ENCODE measurements around the gene SASH1.

SASH1 gene

DNA sequence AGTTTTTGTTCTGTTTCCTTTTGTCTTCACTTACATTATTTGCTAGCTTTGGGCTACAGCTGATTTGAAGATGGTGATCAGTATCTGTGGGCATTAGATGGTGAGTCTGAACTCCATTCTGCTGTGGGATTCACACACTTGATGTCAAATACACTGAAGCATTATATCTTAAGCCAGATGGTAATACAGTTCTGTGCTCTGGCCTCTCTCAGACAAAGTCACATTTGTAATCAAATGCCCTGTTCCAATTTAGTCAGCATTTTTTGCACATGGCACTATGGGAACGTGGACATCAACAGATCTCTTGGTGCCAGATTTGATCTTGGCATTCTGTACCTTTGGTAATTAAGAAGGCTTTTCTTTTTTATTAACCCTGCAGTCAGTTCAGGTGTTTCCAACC, 56.0 kb downstream of the SASH1 start:
- peak in 5 of 56 donors; percentile 10 to 56 (median 27) for DNase-seq

DNA sequence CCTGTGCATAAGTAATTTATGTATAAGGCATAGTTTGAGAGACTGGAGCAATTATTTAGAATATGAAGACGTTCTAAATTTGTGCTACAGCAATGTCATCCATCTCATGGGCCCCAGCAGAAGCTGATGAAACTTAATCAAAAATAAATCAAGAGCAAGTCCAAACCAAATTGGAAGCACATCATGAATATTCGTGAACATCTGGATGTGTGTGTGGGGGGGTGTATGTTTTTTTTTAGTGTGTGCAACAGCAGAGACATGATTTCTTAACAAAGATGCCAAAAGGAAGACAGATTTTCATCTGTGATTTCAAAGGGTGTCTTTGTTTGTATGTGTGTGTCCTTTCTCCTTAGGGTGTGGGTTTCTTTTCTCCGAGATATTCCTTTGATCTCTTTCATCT, 58.9 kb downstream of the SASH1 start:
- DNase-seq, result no peak

DNA sequence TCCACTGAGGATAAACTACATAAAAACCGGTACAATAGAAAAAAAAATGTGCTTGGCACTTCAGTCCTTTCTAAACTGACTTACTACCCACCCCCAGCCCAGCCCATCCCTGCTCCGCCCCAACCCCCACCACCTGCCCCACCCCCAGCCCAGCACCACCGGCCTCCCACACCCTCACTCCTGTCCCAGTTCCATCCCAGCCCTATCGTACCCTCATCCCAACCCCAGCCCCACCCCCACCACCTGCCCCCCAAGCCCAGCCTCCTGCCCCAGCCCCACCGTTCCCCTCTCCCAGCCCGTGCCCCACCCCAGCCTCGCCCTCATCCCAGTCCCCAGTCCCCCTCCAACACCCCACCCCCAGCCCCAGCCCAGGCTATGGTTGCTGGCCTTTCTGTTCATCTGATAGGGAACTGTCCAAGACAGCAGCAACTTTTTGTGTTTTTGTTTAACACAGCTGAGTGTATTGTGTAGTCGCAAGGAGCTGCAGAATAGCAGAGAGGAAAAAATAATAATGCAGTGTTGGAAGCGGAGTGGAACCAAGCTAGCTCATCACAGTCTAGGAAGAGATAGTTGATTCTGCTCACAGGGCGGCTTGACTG, 61.9 kb downstream of the SASH1 start:
- DNase-seq, result no peak

DNA sequence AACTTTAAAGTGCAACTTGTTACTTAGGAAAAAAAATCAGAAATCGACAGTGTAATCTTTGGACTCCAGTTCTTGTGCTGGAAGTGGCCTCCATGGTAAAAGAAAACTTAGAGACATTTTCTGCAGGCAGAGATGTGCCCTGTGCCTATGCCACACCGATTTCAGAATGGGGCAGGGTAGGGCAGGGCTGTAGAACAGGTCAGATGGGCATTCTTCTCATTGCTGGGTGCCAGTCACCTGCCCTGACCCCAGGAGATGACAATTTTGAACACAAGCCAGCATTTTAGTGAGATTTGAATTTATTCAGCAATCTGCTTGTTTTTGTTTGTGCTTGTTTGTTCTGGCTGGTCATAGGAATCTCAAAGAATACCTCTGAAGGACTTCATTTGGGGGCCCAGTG, 63.3 kb downstream of the SASH1 start:
- no peak for DNase-seq

DNA sequence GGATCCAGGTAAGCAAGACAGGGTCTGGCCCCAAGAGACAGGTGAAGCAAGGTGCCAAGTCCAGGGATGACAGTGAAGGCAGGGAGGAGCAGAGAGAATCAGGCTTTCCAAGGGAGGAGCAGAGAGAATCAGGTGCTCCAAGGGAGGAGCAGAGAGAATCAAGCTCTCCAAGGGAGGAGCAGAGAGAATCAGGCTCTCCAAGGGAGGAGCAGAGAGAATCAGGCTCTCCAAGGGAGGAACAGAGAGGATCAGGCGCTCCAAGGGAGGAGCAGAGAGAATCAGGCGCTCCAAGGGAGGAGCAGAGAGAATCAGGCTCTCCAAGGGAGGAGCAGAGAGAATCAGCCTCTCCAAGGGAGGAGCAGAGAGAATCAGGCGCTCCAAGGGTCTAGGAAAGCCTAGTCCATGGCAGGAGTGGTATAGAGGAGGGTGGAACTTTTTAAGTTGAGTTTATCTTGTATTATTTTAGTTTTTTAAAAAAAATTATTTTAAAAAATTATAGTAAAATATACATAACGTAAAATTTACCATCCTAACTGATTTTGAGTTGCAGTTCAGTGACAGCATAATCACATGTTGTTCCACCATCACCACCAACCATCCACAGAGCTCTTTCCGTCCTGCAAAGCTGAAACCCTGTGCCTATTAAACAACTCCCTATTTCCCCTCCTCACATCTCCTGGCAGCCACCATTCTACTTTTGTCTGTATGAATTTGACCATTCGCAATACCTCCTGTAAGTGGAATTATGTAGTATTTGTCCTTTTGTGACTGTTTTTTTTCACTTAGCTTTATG, 64.1 kb downstream of the SASH1 start:
- DNase-seq, result no peak

DNA sequence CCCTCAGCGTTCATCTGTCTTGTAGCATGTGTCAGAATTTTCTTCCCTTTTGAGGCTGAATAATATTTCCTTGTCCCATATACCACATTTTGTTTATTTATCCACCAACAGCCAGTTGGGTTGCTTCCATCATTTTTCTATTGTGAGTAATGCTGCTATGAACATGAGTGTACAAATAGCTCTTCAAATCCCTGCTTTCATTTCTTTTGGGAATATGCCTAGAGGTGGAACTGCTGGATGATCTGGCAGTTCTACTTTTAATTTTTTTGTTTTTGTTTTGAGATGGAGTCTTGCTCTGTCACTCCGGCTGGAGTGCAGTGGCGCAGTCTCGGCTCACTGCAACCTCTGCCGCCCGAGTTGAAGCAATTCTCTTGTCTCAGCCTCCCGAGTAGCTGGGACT, 64.7 kb downstream of the SASH1 start:
- no peak for DNase-seq

DNA sequence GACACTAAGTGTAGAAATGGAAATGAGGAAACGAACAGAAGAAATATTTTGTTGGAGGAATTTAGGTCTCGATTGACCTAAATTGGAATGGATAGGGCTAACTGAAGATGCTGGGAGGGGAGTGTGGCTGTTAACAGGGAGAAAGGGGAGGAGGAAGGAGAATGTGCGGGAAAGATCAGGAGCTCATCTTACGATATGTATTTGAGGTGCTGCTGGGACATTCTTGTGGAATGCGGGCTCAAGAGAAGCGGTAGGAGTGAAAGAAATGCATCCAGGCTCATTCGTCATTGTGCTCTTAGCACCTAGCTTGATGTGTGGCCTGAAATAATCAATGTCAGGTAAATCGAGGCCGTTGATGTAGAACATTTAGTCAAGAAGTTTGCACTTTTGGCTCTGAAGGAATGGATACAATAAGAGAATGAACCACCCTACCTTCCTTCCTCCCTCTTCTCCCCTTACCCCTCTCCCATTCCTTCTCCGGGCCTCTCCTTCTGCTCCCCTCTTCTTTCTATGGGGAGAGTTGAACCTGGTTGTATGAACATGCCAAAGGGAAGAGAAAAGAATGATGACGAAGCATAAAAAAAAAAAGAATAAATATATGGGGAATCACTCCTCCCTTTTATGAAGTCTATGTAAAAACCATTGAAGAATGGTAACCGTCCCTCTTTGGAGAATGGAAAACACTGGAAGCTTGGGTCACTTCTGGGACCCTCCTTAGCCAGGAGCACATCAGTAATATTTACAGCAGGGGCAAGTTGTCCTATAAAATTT, 70.9 kb downstream of the SASH1 start:
- DNase-seq, result no peak

DNA sequence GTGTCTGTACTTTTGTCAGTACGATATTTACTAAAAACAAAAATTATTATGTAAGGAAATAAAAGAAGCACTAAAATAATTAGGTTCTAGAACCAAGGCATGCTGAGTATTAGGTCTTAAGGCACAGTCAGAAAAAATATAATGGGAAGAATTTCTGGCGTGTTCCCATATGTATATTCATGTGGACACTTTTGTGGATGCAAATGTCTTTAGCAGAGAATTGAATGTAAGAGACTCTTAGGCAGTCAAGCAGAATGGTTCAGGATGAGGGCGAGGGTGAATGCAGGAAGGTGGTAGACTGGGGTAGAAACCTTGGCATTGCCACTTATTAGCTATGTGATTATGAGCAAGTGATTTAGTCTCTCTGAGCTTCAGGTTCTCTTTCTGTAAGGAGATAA, 71.5 kb downstream of the SASH1 start:
- no peak for DNase-seq

DNA sequence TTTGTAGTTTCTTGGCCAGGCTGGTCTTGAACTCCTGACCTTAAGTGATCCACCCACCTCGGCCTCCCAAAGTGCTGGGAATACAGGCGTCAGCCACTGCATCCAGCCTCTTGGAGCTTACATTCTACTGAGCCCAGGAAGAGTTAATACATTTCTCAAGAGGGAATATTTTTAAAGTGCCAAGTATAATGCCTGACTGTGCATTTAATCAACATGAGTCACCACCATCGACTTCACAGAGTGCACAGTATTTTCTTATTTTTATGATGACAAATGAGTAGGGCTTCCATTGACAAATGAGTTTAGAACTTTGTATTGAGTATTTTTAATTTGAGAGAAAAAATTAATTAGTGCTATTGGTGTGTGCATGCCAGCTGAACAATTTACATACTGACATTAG, 72.2 kb downstream of the SASH1 start:
- DNase-seq, result no peak

DNA sequence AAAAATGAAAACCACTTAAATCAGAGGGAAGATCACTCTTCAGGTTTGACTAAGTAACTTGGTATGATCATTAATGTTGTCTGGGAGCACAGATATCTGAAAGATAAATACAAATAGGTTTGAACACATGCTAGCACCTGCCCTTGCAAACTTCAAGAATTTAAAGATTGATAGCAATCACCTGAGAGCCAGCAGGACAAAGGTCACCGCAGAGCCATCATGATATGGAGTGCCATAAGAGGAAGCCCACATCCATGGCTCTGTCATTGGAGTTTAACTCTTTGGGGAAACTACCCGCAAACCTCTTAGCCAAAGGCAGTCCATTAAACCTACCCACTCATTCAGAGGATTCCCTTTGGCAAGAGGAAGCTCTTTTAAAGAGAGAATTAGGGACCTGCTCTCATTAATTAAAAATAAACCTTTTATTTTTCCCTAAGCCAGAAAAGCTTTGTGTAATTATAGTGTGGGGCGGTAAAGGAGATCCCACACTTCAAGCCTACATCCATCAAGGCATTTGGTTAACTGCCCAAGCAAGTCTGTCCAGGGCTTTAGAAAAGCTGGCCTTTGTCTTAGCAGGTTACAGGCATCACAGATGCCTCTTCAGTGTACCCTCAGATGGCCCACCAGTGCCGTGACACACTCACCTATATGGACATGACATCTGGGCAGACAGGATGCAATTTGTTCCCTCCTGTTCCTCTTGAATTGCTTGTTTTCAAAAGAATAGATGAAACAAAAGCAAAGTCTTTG, 73.0 kb downstream of the SASH1 start:
- DNase-seq, result no peak

DNA sequence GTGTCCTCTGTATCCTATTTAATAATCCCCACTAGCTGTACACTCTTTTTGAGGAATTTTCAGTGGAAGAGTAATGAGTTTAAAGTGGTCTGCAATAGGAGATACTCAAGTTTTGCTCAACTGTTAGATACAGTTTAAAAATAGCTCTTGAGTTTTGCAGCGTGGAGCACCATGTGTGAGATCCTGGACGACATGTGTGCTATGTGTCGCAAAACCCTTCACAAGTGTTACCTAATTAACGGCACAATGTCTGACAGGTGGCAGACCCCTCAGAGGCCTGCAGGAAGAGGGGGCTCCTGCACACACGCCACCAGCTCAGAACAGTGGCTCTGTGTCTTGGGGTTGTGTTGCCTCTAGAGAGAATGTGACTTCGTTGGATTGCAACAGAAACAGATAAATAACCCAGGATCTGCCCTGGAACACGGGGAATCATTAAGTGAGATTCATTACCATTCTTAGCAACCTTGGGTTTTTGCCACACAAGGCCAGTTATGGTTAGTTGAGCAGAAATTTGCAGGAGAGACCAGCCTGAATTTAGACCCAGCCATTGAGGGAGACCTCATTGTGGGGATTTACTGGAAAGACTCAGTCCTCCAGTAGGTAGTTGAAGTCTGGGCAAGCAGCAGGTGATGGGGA, 73.8 kb downstream of the SASH1 start:
- DNase-seq, result no peak

DNA sequence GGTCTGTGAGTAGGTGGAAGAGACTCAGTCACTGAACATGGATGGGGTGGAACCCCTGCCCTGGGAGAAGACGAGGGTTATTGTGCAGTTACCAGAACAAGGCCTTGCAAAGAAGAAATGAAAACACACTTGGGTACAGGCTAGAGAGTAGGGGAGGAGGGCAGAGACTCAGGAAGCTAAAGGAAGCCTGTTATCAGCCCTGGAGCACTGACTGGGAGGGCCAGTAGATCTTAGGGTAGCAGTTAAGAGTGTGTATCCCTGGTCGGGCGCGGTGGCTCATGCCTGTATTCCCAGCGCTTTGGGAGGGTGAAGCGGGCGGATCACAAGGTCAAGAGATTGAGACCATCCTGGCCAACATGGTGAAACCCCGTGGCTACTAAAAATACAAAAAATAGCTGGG, 74.4 kb downstream of the SASH1 start:
- DNase-seq, result no peak

DNA sequence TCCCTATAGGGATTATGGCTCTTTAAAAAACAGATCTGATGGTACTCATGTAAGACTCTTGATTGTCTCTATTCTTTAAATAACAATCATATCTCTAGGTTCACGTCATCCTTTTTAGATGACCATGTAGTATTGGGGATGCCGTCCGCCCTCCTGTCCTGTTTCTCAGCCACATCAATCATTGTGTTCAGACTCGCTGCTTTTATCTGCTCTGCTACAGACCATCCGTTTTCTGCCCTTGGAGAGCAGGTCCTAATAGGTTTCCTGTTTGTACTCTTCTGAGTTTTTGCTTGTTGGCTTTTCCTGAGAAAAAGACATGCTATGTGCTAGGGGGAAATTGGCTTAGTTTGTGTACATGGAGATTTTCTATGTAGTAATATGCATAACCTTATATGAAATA, 76.8 kb downstream of the SASH1 start:
- DNase-seq, result no peak

DNA sequence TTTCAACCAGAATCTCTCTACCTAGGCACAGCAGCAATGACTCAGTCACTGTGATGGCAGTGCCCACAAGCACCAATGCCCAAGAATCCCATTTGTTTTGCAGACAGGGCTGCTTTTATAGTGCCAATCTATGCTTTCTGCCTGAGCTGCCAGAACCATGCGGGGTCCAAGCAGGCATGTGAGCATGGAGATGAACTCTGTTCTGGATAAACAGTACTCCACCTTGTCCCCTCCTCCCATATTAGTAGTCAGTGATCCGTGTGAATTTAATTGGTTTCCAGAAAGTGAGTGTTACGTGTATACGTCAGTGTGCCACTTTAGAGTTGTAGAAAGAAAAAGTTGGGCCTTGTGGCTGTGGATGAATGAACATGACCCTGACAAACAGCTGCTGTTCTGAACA, 79.4 kb downstream of the SASH1 start:
- DNase-seq, result peak in 11 of 56 donors; percentile 8 to 37 (median 16)

DNA sequence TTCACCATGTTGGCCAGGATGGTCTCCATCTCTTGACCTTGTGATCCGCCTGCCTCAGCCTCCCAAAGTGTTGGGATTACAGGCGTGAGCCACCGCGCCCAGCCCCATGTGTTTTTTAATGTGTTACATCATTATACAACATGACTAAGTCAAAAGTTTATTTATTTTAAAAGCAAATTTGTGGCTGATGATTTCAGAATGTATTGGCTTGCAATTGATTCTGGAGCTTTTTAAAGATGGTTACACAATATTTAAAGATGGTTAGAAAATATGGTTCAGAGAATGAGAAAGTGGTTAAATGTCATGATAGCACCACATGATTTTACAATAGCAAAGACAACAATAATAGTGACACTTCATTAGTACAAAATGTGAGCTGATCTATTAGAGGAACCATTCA, 80.5 kb downstream of the SASH1 start:
- DNase-seq, result no peak

DNA sequence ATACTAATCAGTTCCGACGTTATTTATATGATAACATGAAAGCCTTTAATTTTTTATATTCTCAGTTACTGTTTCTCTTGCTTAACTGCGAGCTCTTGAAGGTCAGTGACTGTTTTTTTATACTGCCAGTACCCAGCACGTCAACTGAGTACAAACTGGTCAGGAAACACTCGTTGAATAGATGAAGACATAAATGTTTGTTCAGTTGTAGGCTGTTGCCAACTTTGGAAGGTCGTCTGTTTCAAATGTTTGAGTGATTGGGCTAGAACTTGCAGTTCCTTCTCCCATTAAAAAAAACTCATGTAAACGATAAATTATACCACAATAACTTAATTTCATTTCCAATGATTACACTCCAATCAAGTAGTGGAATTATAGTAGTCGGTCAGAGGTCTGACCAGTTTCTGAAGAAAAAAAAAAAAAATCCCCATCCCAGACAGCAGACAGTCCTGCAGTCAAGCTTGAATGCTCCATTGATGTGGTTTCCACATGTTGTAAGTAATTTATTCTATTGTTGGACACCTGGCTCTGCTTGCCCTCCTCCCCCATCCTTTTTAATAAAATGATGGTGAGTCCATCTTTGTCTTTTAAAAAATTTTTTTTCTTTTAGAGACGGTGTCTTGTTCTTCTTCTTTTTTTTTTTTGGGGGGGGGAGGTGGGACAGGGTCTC, 81.1 kb downstream of the SASH1 start:
- peak in 1 of 56 donors; percentile 27 for DNase-seq

DNA sequence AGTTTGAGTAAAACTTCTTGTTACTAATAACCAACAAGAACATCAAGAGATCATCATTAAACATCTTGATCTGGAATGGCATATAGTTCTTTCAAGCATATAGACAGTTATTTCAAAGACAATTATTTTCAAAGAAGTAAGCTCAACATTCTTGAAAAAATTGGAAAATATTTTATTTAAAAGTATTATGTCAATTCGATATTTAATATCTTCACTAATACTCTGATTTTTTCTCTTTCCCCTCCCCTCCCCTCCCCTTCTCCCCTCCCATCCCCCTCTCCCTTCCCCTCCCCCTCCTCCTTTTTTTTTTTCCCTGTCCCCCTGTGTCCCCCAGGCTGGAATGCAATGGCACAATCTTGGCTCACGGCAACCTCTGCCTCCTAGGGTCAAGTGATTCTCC, 82.8 kb downstream of the SASH1 start:
- no peak for DNase-seq

DNA sequence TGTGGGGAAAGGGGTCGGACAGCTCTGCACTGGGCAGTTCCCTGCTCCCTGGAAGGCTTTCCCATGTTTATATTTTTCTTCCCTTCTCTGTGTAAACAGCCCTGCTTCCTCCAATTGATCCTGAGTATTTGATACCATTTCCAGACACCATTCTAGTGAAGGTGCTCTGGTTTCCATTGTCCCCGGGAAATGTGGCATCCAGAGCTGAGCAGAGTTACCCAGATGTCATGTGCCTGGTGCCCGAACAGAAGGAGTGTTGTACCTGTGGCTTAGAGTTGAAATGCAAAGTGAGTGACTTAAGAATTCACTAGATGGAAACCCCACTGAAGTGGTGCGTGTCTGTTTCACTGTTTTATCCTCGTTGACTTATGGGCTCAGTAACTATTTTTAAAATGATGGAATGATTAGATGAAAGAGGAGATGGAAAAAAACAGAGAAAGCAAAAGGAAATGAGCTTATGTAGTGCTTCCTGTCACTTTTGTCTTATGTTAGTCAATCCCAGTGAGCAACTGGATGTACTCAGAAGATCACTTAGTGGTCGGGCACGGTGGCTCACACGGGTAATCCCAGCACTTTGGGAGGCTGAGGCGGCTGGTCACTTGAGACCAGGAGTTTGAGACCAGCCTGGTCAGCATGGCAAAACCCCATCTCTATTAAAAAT, 83.8 kb downstream of the SASH1 start:
- DNase-seq, result no peak

DNA sequence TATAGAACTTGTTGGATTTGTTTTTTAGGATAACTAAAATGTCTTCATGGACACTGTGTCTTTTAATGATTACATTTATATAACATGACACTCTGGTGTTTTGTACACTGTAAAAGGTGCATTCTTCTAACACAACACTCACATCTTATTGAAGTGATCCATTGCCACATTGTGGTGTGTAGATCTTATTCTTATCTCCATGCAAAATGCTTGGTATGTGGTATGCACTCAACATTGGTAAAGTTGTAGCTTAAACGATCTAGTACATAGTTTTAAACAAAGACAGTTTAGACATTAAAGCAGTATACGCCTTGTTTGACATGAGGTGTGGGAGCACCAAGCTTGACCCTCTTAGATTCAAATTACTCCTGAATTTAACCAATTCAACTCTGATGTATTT, 84.7 kb downstream of the SASH1 start:
- DNase-seq, result no peak

DNA sequence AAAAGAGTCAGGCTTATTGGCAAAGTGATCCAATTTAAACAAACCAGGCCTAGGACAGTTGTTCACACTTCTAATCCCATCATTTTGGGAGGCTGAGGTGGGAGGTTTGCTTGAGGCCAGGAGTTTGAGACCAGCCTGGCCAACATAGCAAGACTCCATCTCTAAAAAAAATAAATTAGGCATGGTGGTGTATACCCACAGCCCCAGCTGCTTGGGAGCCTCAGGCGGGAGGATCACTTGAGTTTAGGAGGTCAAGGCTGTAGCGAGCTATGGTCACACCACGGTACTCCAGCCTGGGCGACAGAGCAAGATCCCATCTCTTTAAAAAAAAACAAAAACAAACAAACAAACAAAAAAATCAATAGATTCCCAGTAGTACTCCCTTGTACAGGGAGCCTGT, 86.8 kb downstream of the SASH1 start:
- no peak for DNase-seq

Data from nucleus accumbens (tissue), 56 donors.